C1 segment of cervical spinal cord (tissue), 14 donors: Measurements from ENCODE around the gene PADI4.
A peak's percentile ranks its signal among the peaks of the same experiment; 100 is the strongest.
"Not testable (repeated sequence)": the region's sequence is repeated elsewhere in the genome, so short reads cannot be mapped to it uniquely, and the experiment has no call there.

Experiments used
- DNase-seq, 14 donors: peaks; one replicate each; lab custom pipeline; 2025; lab: John Stamatoyannopoulos, UW

Gene PADI4

GRCh38 chr1:17313530-17314309, 5.7 kb downstream of the PADI4 start:
- no peak for DNase-seq

GRCh38 chr1:17314491-17314971, 6.5 kb downstream of the PADI4 start:
- no peak for DNase-seq

GRCh38 chr1:17315542-17316130, 7.6 kb downstream of the PADI4 start:
- no peak for DNase-seq

GRCh38 chr1:17316704-17317103, 8.7 kb downstream of the PADI4 start:
- DNase-seq = no peak

- no peak for DNase-seq
These were observed 10.3 kb downstream of the PADI4 start for GRCh38 chr1:17318262-17318661.

GRCh38 chr1:17319561-17320350, 11.8 kb downstream of the PADI4 start:
- DNase-seq = no peak

GRCh38 chr1:17321857-17322390, 13.9 kb downstream of the PADI4 start:
- DNase-seq = not testable (repeated sequence)

GRCh38 chr1:17328855-17329254, 20.9 kb downstream of the PADI4 start:
- no peak for DNase-seq

GRCh38 chr1:17329610-17330009, 21.6 kb downstream of the PADI4 start:
- DNase-seq = no peak

GRCh38 chr1:17330856-17331255, 22.9 kb downstream of the PADI4 start:
- no peak for DNase-seq

GRCh38 chr1:17333081-17333480, 25.1 kb downstream of the PADI4 start:
- DNase-seq = no peak

GRCh38 chr1:17335821-17336710, 28.1 kb downstream of the PADI4 start:
- peak in 4 of 14 donors; percentile 2 to 39 (median 12) for DNase-seq

GRCh38 chr1:17338706-17339493, 30.9 kb downstream of the PADI4 start:
- no peak for DNase-seq

- no peak for DNase-seq
These were observed 31.5 kb downstream of the PADI4 start for GRCh38 chr1:17339521-17339920.

- DNase-seq = no peak
These were observed 32.4 kb downstream of the PADI4 start for GRCh38 chr1:17340358-17340757.

GRCh38 chr1:17342014-17342441, 34.0 kb downstream of the PADI4 start:
- no peak for DNase-seq

GRCh38 chr1:17345506-17345905, 37.5 kb downstream of the PADI4 start:
- DNase-seq = not testable (repeated sequence)

GRCh38 chr1:17346046-17346789, 38.2 kb downstream of the PADI4 start:
- DNase-seq = no peak
